ENCODE results near the gene DMKN.
"Not testable (repeated sequence)": the region's sequence is repeated elsewhere in the genome, so short reads cannot be mapped to it uniquely, and the experiment has no call there.

DMKN gene

GRCh38 chr19:35495107-35496064 lies 18.1 kb downstream of the DMKN start:
- peak; percentile 62 for DNase-seq

- no peak for DNase-seq
Measured at GRCh38 chr19:35493971-35494370, 19.5 kb downstream of the DMKN start.

GRCh38 chr19:35491836-35492360 lies 21.6 kb downstream of the DMKN start:
- DNase-seq = no peak

- no peak for DNase-seq
Measured at GRCh38 chr19:35490364-35490763, 23.1 kb downstream of the DMKN start, which contains the start of gene KRTDAP. KRTDAP (minus strand) TSS chr19:35490464; CDS start chr19:35490442, 22 bp downstream.

- DNase-seq = no peak
Measured at GRCh38 chr19:35488677-35489076, 24.8 kb downstream of the DMKN start.

GRCh38 chr19:35487656-35488182 lies 25.7 kb downstream of the DMKN start:
- no peak for DNase-seq

GRCh38 chr19:35486268-35486708 lies 27.2 kb downstream of the DMKN start:
- no peak for DNase-seq

GRCh38 chr19:35484252-35485036 lies 29.0 kb downstream of the DMKN start:
- no peak for DNase-seq

- no peak for DNase-seq
Measured at GRCh38 chr19:35483089-35483488, 30.4 kb downstream of the DMKN start.

- DNase-seq = no peak
Measured at GRCh38 chr19:35478794-35479677, 34.4 kb downstream of the DMKN start.

- no peak for DNase-seq
Measured at GRCh38 chr19:35476149-35476548, 37.3 kb downstream of the DMKN start.

GRCh38 chr19:35474594-35474993 lies 38.9 kb downstream of the DMKN start:
- not testable (repeated sequence) for DNase-seq

GRCh38 chr19:35474104-35474503 lies 39.3 kb downstream of the DMKN start:
- DNase-seq = no peak

- DNase-seq = no peak
Measured at GRCh38 chr19:35471946-35472345, 41.5 kb downstream of the DMKN start.

- not testable (repeated sequence) for DNase-seq
Measured at GRCh38 chr19:35471075-35471474, 42.4 kb downstream of the DMKN start.

GRCh38 chr19:35470128-35470527 lies 43.3 kb downstream of the DMKN start:
- no peak for DNase-seq

GRCh38 chr19:35468637-35469036 lies 44.8 kb downstream of the DMKN start:
- no peak for DNase-seq

GRCh38 chr19:35466259-35466658 lies 47.2 kb downstream of the DMKN start:
- DNase-seq = no peak

GRCh38 chr19:35462956-35463355 lies 50.5 kb downstream of the DMKN start:
- DNase-seq = not testable (repeated sequence)

- DNase-seq = no peak
Measured at GRCh38 chr19:35462476-35462953, 50.9 kb downstream of the DMKN start.

- DNase-seq = not testable (repeated sequence)
Measured at GRCh38 chr19:35461788-35462187, 51.7 kb downstream of the DMKN start.

GRCh38 chr19:35461060-35461459 lies 52.4 kb downstream of the DMKN start:
- no peak for DNase-seq
